Measurements from ENCODE around the gene PHF20.
"Not testable (repeated sequence)": the region's sequence is repeated elsewhere in the genome, so short reads cannot be mapped to it uniquely, and the experiment has no call there.

Gene PHF20

GRCh38 chr20:35771689-35772562 is at the start of gene PHF20:
Gene PHF20 (plus strand): TSS chr20:35772015. CDS start chr20:35801523, 29,508 bp downstream.
- DNase-seq (ENCODE audit: low read depth), result peak; percentile 88

- not testable (repeated sequence) for DNase-seq (ENCODE audit: low read depth)
Measured at GRCh38 chr20:35723275-35723639, 48.6 kb upstream of the PHF20 start.

GRCh38 chr20:35723652-35724320 is 48.0 kb upstream of the PHF20 start:
- DNase-seq (ENCODE audit: low read depth), result not testable (repeated sequence)

GRCh38 chr20:35724321-35725230 is 47.2 kb upstream of the PHF20 start:
- no peak for DNase-seq (ENCODE audit: low read depth)

GRCh38 chr20:35726842-35727711 is 44.7 kb upstream of the PHF20 start:
- DNase-seq (ENCODE audit: low read depth), result no peak

GRCh38 chr20:35729283-35729807 is 42.5 kb upstream of the PHF20 start:
- DNase-seq (ENCODE audit: low read depth), result no peak

GRCh38 chr20:35729836-35730582 is 41.8 kb upstream of the PHF20 start:
- DNase-seq (ENCODE audit: low read depth), result no peak

GRCh38 chr20:35730583-35731468 is 41.0 kb upstream of the PHF20 start:
- no peak for DNase-seq (ENCODE audit: low read depth)

- no peak for DNase-seq (ENCODE audit: low read depth)
Measured at GRCh38 chr20:35731469-35731788, 40.4 kb upstream of the PHF20 start.

GRCh38 chr20:35731862-35732643 is 39.8 kb upstream of the PHF20 start:
- DNase-seq (ENCODE audit: low read depth), result no peak

- DNase-seq (ENCODE audit: low read depth), result no peak
Measured at GRCh38 chr20:35732644-35732982, 39.2 kb upstream of the PHF20 start.

- no peak for DNase-seq (ENCODE audit: low read depth)
Measured at GRCh38 chr20:35734374-35734773, 37.4 kb upstream of the PHF20 start.

GRCh38 chr20:35734777-35735649 is 36.8 kb upstream of the PHF20 start:
- no peak for DNase-seq (ENCODE audit: low read depth)

GRCh38 chr20:35735826-35736470 is 35.9 kb upstream of the PHF20 start:
- DNase-seq (ENCODE audit: low read depth), result no peak

- DNase-seq (ENCODE audit: low read depth), result no peak
Measured at GRCh38 chr20:35737865-35738333, 33.9 kb upstream of the PHF20 start.

GRCh38 chr20:35738410-35739179 is 33.2 kb upstream of the PHF20 start:
- no peak for DNase-seq (ENCODE audit: low read depth)
